WERI-Rb-1 (cell line): ENCODE results near the gene TMCO4.

Experiments
- DNase-seq: peaks from one replicate; pipeline ENCODE4 v3.0.0-alpha.2; 2020
- H3K27ac ChIP-seq: fragments of 250-450 bp; sonication (Bioruptor Pico); 2 replicates; pipeline ENCODE4 v1.5.1; 2020; ENCODE audit warnings: mild to moderate bottlenecking, moderate library complexity
- H3K27me3 ChIP-seq: fragments of 250-450 bp; sonication (Bioruptor Pico); 2 replicates; pipeline ENCODE4 v1.5.1; 2021; ENCODE audit warnings: mild to moderate bottlenecking, low read depth, moderate library complexity; ENCODE audit not compliant: insufficient read depth, severe bottlenecking
- H3K36me3 ChIP-seq: fragments of 250-450 bp; sonication (Bioruptor Pico); 2 replicates; pipeline ENCODE4 v1.5.1; 2020; ENCODE audit warnings: mild to moderate bottlenecking, moderate library complexity
- H3K4me3 ChIP-seq: 2 replicates; pipeline ENCODE4 v1.5.1; 2011; ENCODE audit warnings: low read depth, mild to moderate bottlenecking, control low read depth, low read length
- H3K9me3 ChIP-seq: fragments of 250-450 bp; sonication (Bioruptor Pico); 2 replicates; pipeline ENCODE4 v1.5.1; 2021; ENCODE audit warnings: mild to moderate bottlenecking, moderate library complexity; ENCODE audit not compliant: severe bottlenecking
- CTCF ChIP-seq: IDR thresholded peaks from 2 replicates; pipeline ENCODE4 v1.5.1; 2011; ENCODE audit warnings: low read depth, mild to moderate bottlenecking, control low read depth, inconsistent platforms, low read length

TMCO4 gene

GRCh38 chr1:19800076-19800804 is 524 bp upstream of the TMCO4 start:
- Histone ChIP-seq H3K4me3 (peak overlapping the region; percentile 61), H3K27ac (peak overlapping the region; percentile 36; the same call in 1 of the 2 replicates), H3K36me3 (no peaks in the 10 kb centered on the region), H3K9me3 (no peaks in the 10 kb centered on the region), H3K27me3 (no peaks in the 10 kb centered on the region)
- no peak for TF ChIP-seq CTCF
- DNase-seq: peak; percentile 41

- no peak for DNase-seq
- Histone ChIP-seq H3K9me3 (no peaks in the 10 kb centered on the region), H3K4me3 (no peak overlapping the region), H3K27me3 (no peaks in the 10 kb centered on the region), H3K36me3 (no peaks in the 10 kb centered on the region), H3K27ac (no peak overlapping the region)
- no peak for TF ChIP-seq CTCF
Observed at GRCh38 chr1:19798486-19799229, 1.1 kb downstream of the TMCO4 start.

- Histone ChIP-seq H3K4me3 (no peak overlapping the region), H3K27me3 (no peaks in the 10 kb centered on the region), H3K27ac (no peak overlapping the region), H3K36me3 (no peaks in the 10 kb centered on the region), H3K9me3 (no peaks in the 10 kb centered on the region)
- no peak for TF ChIP-seq CTCF
- no peak for DNase-seq
Observed at GRCh38 chr1:19797827-19798226, 1.9 kb downstream of the TMCO4 start.

- TF ChIP-seq CTCF: no peak
- no peaks in the 10 kb centered on the region for H3K27me3 ChIP-seq
- H3K4me3 ChIP-seq: no peak overlapping the region
- H3K9me3 ChIP-seq: no peaks in the 10 kb centered on the region
- no peak overlapping the region for H3K27ac ChIP-seq
- no peaks in the 10 kb centered on the region for H3K36me3 ChIP-seq
- DNase-seq: no peak
Observed at GRCh38 chr1:19794583-19794982, 5.1 kb downstream of the TMCO4 start.

- no peaks in the 10 kb centered on the region for H3K36me3 ChIP-seq
Observed at GRCh38 chr1:19793360-19794046, 6.2 kb downstream of the TMCO4 start.

More at GRCh38 chr1:19793360-19794046, 6.2 kb downstream of the TMCO4 start:
- Histone ChIP-seq H3K4me3 (no peak overlapping the region), H3K9me3 (no peaks in the 10 kb centered on the region), H3K27me3 (no peaks in the 10 kb centered on the region), H3K27ac (no peak overlapping the region)
- TF ChIP-seq CTCF: no peak
- DNase-seq: no peak
